Measurements from ENCODE around the gene PLCG1. TPM values are rescaled to one million over a fixed set of nuclear protein-coding genes. Genes with fewer than 3 reads are reported as not detected.
A peak's percentile ranks its signal among the peaks of the same experiment; 100 is the strongest.

Gene PLCG1
- total and polyA plus RNA-seq, 2 donors from 2014 or later = 12.5 to 117 TPM

DNA sequence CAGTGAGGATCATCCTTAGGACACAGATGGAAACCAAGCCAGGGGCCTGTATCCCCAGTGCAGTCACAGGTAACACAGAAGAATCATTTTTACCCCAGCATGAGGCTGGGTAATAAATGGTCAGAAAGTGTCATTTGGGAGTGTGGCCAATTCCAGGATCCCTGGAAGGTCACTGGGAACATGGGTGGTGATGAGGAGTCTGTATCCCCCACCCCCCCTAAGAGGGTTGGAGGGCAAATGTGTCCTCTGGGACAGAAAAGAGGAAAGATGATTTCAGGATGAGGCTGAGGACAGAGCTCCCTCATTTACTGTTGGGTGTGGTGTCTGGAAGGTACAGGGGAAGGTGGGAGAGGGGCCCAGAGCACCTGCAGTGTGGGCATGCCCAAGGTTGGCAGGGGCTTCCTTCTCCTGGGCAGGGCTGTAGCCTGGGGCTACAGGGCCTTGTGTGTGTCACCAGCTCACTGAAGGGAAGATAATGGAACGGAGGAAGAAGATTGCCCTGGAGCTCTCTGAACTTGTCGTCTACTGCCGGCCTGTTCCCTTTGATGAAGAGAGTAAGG, 34.5 kb downstream of the PLCG1 start:
- no peak for FAIRE-seq
- Histone ChIP-seq H3K9me3 (ENCODE audit: control insufficient read depth in 2 of 3, insufficient read depth in 1 of 3, low read length in 3 of 3) (no peaks in the 10 kb centered on the region), H3K27me3 (ENCODE audit: control insufficient read depth, insufficient read depth, low read length) (no peaks in the 10 kb centered on the region), H3K4me3 (ENCODE audit: low read length in 3 of 3) (no peak overlapping the region), H3K27ac (ENCODE audit: low read depth in 2 of 2, low read length in 2 of 2) (peak overlapping the region; percentile 9 to 71), H3K36me3 (ENCODE audit: control insufficient read depth in 2 of 3, insufficient read depth in 3 of 3, low read length in 3 of 3) (peaks cover 13 to 49% (median 38%) of the 10 kb centered on the region in 3 donors), H3K4me1 (ENCODE audit: control insufficient read depth in 2 of 3, insufficient read depth in 2 of 3, low read depth in 1 of 3, low read length in 3 of 3) (peaks cover 0 to 9% (median 0%) of the 10 kb centered on the region in 3 donors), H3K9ac (ENCODE audit: low read length in 3 of 3) (no peak overlapping the region)
- no peak for TF ChIP-seq CTCF (IDR thresholded peaks at IDR 0.05; ENCODE audit: borderline replicate concordance, extremely low read depth, insufficient read depth)
- intact Hi-C loops (cut with DNase I) = loop anchor here (5.0 to 10.0 kb wide), 2 partner anchors 63 to 165 kb away; no protein-coding TSS in a partner anchor
- peak in 1 of 5 donors; percentile 38 for DNase-seq

DNA sequence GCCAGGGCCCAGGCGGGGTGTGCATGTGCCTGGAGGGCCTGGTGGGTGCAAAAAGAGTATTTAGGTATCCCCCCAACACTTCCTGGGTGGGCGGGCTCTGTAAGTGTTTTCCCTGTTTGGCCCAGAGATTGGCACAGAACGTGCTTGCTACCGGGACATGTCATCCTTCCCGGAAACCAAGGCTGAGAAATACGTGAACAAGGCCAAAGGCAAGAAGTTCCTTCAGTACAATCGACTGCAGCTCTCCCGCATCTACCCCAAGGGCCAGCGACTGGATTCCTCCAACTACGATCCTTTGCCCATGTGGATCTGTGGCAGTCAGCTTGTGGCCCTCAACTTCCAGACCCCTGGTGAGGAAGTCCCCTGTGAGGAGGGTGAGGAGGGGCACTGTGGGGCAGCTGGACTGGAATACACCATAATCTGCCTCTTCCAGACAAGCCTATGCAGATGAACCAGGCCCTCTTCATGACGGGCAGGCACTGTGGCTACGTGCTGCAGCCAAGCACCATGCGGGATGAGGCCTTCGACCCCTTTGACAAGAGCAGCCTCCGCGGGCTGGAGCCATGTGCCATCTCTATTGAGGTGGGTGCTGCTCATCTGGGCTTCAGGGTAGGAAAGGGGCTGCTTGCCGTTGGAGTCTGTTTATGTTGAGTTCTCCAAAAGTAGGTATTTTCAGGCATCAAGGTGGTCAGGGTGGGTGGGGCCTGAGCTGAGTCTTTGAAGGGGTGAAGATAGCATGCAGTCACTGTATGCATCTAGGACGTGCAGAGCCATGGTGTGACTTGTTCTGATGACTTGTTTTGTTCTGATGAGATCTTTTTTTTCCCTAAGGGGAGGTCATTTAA, 35.2 kb downstream of the PLCG1 start:
- peaks cover 16 to 44% (median 33%) of the 10 kb centered on the region in 3 donors for H3K36me3 ChIP-seq (ENCODE audit: control insufficient read depth in 2 of 3, insufficient read depth in 3 of 3, low read length in 3 of 3)
- peaks cover 0 to 11% (median 0%) of the 10 kb centered on the region in 3 donors for H3K4me1 ChIP-seq (ENCODE audit: control insufficient read depth in 2 of 3, insufficient read depth in 2 of 3, low read depth in 1 of 3, low read length in 3 of 3)
- H3K27ac ChIP-seq (ENCODE audit: low read depth in 2 of 2, low read length in 2 of 2) = peak overlapping the region; percentile 9 to 71
- FAIRE-seq (no peak), DNase-seq (peak in 3 of 5 donors; percentile 7 to 67 (median 42))
- intact Hi-C loops (cut with DNase I) = loop anchor here (5.0 to 10.0 kb wide), 2 partner anchors 62 to 165 kb away; no protein-coding TSS in a partner anchor
- no peaks in the 10 kb centered on the region for H3K9me3 ChIP-seq (ENCODE audit: control insufficient read depth in 2 of 3, insufficient read depth in 1 of 3, low read length in 3 of 3)
- H3K4me3 ChIP-seq (ENCODE audit: low read length in 3 of 3) = no peak overlapping the region
- TF ChIP-seq CTCF (IDR thresholded peaks at IDR 0.05; ENCODE audit: borderline replicate concordance, extremely low read depth, insufficient read depth) = no peak
- H3K9ac ChIP-seq (ENCODE audit: low read length in 3 of 3) = no peak overlapping the region
- H3K27me3 ChIP-seq (ENCODE audit: control insufficient read depth, insufficient read depth, low read length) = no peaks in the 10 kb centered on the region

GRCh38 chr20:41173161-41173721, 35.9 kb downstream of the PLCG1 start:
- H3K27me3 ChIP-seq (ENCODE audit: control insufficient read depth, insufficient read depth, low read length) = no peaks in the 10 kb centered on the region
- H3K9ac ChIP-seq (ENCODE audit: low read length in 3 of 3) = no peak overlapping the region
- peak; percentile 90 for TF ChIP-seq CTCF (IDR thresholded peaks at IDR 0.05; ENCODE audit: borderline replicate concordance, extremely low read depth, insufficient read depth)
- DNase-seq (peak; percentile 80 to 93 (median 85)), FAIRE-seq (peak; percentile 79)
- peaks cover 16 to 37% (median 32%) of the 10 kb centered on the region in 3 donors for H3K36me3 ChIP-seq (ENCODE audit: control insufficient read depth in 2 of 3, insufficient read depth in 3 of 3, low read length in 3 of 3)
- H3K27ac ChIP-seq (ENCODE audit: low read depth in 2 of 2, low read length in 2 of 2) = peak overlapping the region in 1 of 2 donors; percentile 8
- peaks cover 0 to 12% (median 0%) of the 10 kb centered on the region in 3 donors for H3K4me1 ChIP-seq (ENCODE audit: control insufficient read depth in 2 of 3, insufficient read depth in 2 of 3, low read depth in 1 of 3, low read length in 3 of 3)
- H3K4me3 ChIP-seq (ENCODE audit: low read length in 3 of 3) = no peak overlapping the region
- intact Hi-C loops (cut with DNase I) = loop anchor here (5.0 to 10.0 kb wide), 2 partner anchors 62 to 164 kb away; no protein-coding TSS in a partner anchor
- no peaks in the 10 kb centered on the region for H3K9me3 ChIP-seq (ENCODE audit: control insufficient read depth in 2 of 3, insufficient read depth in 1 of 3, low read length in 3 of 3)
